A549 (cell line): Measurements from ENCODE around the gene ZNF845.
A peak's percentile ranks its signal among the peaks of the same experiment; 100 is the strongest.

Source experiments
- CEBPB ChIP-seq, 2 experiments: fragments of >200 bp in 1 of 2; sonication (Bioruptor Twin) in 1 of 2; formaldehyde crosslinking in 1 of 2; IDR thresholded peaks; 2 replicates each; pipeline ENCODE4 v1.6.1; 2012 to 2016
- EP300 ChIP-seq, 2 experiments: fragments of >200 bp; sonication (Bioruptor Twin); formaldehyde crosslinking; IDR thresholded peaks; 2 replicates in 1 of 2; 3 replicates in 1 of 2; pipeline ENCODE4 v1.6.1; 2016 to 2017
- FOSL2 ChIP-seq, 2 experiments: fragments of 450-650 bp in 1 of 2; fragments of >200 bp in 1 of 2; sonication (Bioruptor Twin) in 1 of 2; formaldehyde crosslinking; IDR thresholded peaks; 2 replicates each; pipeline versions ENCODE4 v1.5.0 to v1.6.1; 2016 to 2020; ENCODE audit warnings: mild to moderate bottlenecking in 1 of 2, moderate library complexity in 1 of 2
- HMGXB4 ChIP-seq: fragments of 250-450 bp; sonication (Bioruptor Pico); IDR thresholded peaks from 2 replicates; pipeline ENCODE4 v1.5.0; 2021; ENCODE audit warnings: mild to moderate bottlenecking, moderate library complexity, borderline replicate concordance
- JUNB ChIP-seq: fragments of >200 bp; sonication (Bioruptor Twin); formaldehyde crosslinking; IDR thresholded peaks from 2 replicates; pipeline ENCODE4 v1.6.1; 2016
- MAFK ChIP-seq: fragments of 450-650 bp; IDR thresholded peaks from 2 replicates; pipeline ENCODE4 v1.6.1; 2014; ENCODE audit not compliant: partially characterized antibody
- TP53 ChIP-seq: fragments of 250-450 bp; sonication (Bioruptor Pico); IDR thresholded peaks from 2 replicates; pipeline ENCODE4 v1.5.0; 2021; ENCODE audit warnings: mild to moderate bottlenecking, moderate library complexity

GRCh38 chr19:53294786-53295441, 38.6 kb upstream of the ZNF845 start:
- TF ChIP-seq MAFK: no peak
- no peak for TF ChIP-seq EP300 (IDR thresholded peaks at IDR 0.05)
- no peak for TF ChIP-seq HMGXB4 (CRISPR knock-in tag)
- no peak for TF ChIP-seq CEBPB (IDR thresholded peaks at IDR 0.05)
- no peak for TF ChIP-seq FOSL2 (IDR thresholded peaks at IDR 0.05)
- TF ChIP-seq FOSL2 (CRISPR knock-in tag; IDR thresholded peaks at IDR 0.05): no peak
- no peak for TF ChIP-seq JUNB
- TF ChIP-seq TP53 (CRISPR knock-in tag): peak; percentile 83; the same call in 1 of the 2 replicates
